WI38 (cell line): Measurements from ENCODE around the gene NXPE2.
A peak's percentile ranks its signal among the peaks of the same experiment; 100 is the strongest.

Experiments
- H3K4me3 ChIP-seq: 2 replicates; pipeline ENCODE4 v1.5.1; 2011; ENCODE audit warnings: low read depth, mild to moderate bottlenecking, control low read depth, low read length
- TF ChIP-seq, protein P1 (sequence below): IDR thresholded peaks from 2 replicates; pipeline ENCODE4 v1.5.1; 2012; ENCODE audit warnings: low read depth, mild to moderate bottlenecking, control low read depth, low read length

Gene NXPE2

DNA sequence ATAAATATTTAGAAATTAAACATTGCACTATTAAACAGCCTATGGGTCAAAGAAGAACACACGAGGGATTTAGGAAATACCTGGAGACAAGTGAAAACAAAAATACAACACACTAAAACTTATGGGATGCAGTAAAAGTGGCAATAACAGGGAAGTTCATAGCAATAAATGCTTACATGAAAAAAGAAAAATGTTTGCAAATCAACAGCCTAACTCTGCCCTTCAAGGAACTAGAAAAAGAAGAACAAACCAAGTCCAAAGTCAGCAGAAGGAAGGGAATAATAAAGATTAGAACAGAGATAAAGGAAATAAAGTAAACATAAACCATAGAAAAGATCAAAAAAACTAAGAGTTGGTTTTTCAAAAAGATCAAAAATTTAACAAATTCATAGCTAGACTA lies 31.6 kb downstream of the NXPE2 start:
- no peak overlapping the region for H3K4me3 ChIP-seq
- TF ChIP-seq, protein P1, sequence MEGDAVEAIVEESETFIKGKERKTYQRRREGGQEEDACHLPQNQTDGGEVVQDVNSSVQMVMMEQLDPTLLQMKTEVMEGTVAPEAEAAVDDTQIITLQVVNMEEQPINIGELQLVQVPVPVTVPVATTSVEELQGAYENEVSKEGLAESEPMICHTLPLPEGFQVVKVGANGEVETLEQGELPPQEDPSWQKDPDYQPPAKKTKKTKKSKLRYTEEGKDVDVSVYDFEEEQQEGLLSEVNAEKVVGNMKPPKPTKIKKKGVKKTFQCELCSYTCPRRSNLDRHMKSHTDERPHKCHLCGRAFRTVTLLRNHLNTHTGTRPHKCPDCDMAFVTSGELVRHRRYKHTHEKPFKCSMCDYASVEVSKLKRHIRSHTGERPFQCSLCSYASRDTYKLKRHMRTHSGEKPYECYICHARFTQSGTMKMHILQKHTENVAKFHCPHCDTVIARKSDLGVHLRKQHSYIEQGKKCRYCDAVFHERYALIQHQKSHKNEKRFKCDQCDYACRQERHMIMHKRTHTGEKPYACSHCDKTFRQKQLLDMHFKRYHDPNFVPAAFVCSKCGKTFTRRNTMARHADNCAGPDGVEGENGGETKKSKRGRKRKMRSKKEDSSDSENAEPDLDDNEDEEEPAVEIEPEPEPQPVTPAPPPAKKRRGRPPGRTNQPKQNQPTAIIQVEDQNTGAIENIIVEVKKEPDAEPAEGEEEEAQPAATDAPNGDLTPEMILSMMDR, result no peak

DNA sequence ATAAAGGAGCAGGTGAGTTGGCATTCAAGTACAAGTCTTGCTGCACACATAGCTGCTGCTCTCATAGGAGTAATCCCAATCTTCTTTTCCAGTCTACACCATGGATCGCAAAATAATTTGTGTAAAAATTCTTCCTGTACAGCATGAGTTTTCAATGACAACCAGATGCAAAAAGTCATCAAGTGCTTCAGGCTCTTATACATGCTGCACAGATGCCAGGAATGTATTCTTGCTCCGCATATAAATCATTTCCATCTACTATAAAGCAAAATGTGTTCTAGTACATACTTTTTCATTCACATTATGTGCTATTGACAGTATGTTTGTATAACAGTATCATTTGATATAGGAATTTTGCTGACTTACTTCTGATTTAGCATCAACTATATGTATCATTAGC lies 35.4 kb downstream of the NXPE2 start:
- TF ChIP-seq, protein P1, result no peak
- H3K4me3 ChIP-seq, result no peak overlapping the region

DNA sequence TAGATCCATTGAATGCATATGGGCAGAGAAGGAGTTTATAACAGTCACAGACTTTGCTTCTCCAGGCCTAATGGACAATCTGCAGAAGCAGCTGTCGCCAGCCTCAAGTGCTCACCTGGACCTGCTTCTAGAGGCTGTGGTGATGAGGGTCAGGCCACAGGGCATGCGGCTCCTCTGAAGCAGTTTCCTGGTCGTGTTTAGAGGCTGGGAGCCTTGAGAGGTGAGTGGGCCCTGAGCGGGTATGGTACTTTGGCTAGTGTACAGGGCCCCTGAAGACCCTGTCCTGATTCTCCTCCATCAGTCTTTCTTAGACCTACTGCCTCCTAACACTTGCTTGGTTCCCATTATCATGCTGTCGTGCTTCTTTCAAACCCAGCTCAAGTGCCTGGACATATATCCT lies 41.2 kb downstream of the NXPE2 start:
- TF ChIP-seq, protein P1, result no peak
- H3K4me3 ChIP-seq, result no peak overlapping the region

DNA sequence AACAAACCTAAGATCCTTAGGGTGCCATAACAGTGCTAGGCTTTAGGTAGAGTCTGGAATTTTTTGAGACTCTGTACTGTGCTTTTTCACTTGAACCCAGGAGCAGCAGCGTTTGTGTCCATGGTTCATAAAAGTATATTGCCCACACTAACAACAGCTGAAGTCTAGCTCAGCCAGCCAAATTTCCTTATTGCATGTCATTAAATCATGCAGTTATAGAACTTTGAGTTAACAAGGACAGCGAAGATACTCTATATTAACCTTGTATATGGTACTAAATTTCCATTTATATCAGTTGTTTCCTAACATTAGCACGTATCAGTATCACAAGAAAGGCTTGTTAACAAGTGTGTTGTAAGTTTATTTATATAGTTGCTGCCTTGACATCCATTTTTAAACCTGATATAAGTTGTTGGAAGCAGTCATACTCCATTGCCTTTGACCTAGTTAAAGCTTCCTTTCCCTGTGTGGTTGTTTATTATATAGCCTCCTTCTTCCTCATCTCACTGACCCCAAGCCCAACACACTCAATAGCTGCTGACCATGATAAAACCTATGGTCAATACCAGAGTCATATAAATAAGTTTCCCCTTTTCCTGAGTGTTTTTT lies 46.7 kb downstream of the NXPE2 start:
- H3K4me3 ChIP-seq, result no peak overlapping the region
- TF ChIP-seq, protein P1, result no peak

DNA sequence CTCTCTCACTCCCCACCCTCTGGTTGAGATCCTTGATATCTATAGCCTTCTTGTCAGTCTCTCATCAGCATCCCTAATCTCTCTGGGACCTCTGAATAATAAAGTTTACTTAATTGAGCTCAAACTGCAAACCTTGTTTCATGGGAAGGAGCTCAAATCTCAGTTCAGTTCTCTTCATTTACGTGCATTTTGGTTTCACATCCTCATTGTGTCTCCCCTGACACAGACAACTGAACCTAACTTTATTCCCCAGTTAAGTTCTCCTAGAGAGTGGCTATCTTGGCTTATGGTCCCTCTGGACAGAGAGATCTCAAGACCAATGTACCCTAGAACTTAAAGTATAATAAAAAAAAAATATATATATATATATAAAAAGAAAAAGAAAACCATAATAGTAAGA lies 47.3 kb downstream of the NXPE2 start:
- no peak overlapping the region for H3K4me3 ChIP-seq
- TF ChIP-seq, protein P1, result no peak

DNA sequence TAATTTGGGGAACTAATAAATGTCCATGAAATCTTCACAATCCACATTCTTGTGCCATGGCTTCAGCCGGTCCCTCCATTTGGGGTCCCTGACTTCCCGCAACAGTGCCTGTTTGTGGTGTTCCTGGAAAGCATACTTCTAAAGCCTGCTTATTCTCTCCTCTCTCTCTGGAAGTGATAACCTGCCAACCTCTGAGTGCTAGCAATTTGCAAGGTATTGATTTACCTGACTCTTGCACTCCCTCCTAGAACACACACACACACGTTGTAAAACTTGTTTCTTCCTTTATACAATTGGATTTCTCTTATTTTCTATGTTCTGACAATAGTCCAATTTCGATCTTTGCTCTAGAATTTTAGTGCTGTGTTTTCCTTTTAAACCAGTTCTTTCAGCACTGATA lies 58.5 kb downstream of the NXPE2 start:
- TF ChIP-seq, protein P1, result no peak
- no peak overlapping the region for H3K4me3 ChIP-seq

DNA sequence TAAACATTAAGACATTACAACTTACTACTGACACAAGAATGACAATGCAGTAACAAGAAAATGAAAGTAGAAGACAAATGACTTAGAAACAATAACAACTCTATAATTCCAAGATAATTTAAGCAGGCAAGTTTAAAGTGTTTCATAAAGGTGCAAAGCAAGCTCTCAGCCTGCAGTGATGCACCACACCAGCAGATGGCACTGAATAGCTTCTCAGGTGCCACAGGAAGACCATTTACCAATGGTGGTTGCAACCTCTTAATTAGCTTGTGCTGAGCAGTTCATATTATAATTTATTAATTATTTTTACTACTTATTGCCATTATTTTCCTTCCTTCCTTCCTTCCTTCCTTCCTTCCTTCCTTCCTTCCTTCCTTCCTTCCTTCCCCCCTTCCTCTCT lies 60.6 kb downstream of the NXPE2 start:
- no peak overlapping the region for H3K4me3 ChIP-seq
- TF ChIP-seq, protein P1, result peak; percentile 39; the same call in 1 of the 2 replicates
